ENCODE data around the gene DYNC1H1.
"Not testable (repeated sequence)": the region's sequence is repeated elsewhere in the genome, so short reads cannot be mapped to it uniquely, and the experiment has no call there.

Gene DYNC1H1

GRCh38 chr14:101963656-101964296 lies 597 bp upstream of the DYNC1H1 start:
- Histone ChIP-seq H3K27ac (ENCODE audit: insufficient read depth, low read length, poor library complexity, severe bottlenecking) (no peak overlapping the region), H3K4me1 (ENCODE audit: control insufficient read depth, insufficient read depth, low read length, poor library complexity, severe bottlenecking) (no peaks in the 10 kb centered on the region), H3K9me3 (ENCODE audit: control insufficient read depth, low read length) (no peaks in the 10 kb centered on the region), H3K27me3 (replicated peaks; ENCODE audit: control insufficient read depth, insufficient read depth, low read length, poor library complexity, severe bottlenecking) (no peaks in the 10 kb centered on the region), H3K4me3 (ENCODE audit: insufficient read depth, low read depth, low read length, poor library complexity, severe bottlenecking) (no peak overlapping the region), H3K36me3 (ENCODE audit: control insufficient read depth, insufficient read depth, low read length) (no peaks in the 10 kb centered on the region)
- no peak for DNase-seq

GRCh38 chr14:101965181-101965544 lies 790 bp downstream of the DYNC1H1 start:
- H3K4me3 ChIP-seq (ENCODE audit: insufficient read depth, low read depth, low read length, poor library complexity, severe bottlenecking): peak overlapping the region; percentile 99
- no peaks in the 10 kb centered on the region for H3K27me3 ChIP-seq (replicated peaks; ENCODE audit: control insufficient read depth, insufficient read depth, low read length, poor library complexity, severe bottlenecking)
- H3K27ac ChIP-seq (ENCODE audit: insufficient read depth, low read length, poor library complexity, severe bottlenecking): peak overlapping the region; percentile 82
- no peaks in the 10 kb centered on the region for H3K9me3 ChIP-seq (ENCODE audit: control insufficient read depth, low read length)
- no peaks in the 10 kb centered on the region for H3K4me1 ChIP-seq (ENCODE audit: control insufficient read depth, insufficient read depth, low read length, poor library complexity, severe bottlenecking)
- peak; percentile 33 to 51 (median 39) for DNase-seq
- H3K36me3 ChIP-seq (ENCODE audit: control insufficient read depth, insufficient read depth, low read length): peaks cover 5% of the 10 kb centered on the region

- H3K27me3 ChIP-seq (replicated peaks; ENCODE audit: control insufficient read depth, insufficient read depth, low read length, poor library complexity, severe bottlenecking): no peaks in the 10 kb centered on the region
- peak overlapping the region; percentile 82 for H3K27ac ChIP-seq (ENCODE audit: insufficient read depth, low read length, poor library complexity, severe bottlenecking)
- H3K9me3 ChIP-seq (ENCODE audit: control insufficient read depth, low read length): no peaks in the 10 kb centered on the region
- H3K4me3 ChIP-seq (ENCODE audit: insufficient read depth, low read depth, low read length, poor library complexity, severe bottlenecking): peak overlapping the region; percentile 99
- H3K36me3 ChIP-seq (ENCODE audit: control insufficient read depth, insufficient read depth, low read length): peaks cover 5% of the 10 kb centered on the region
- DNase-seq: no peak
- H3K4me1 ChIP-seq (ENCODE audit: control insufficient read depth, insufficient read depth, low read length, poor library complexity, severe bottlenecking): no peaks in the 10 kb centered on the region
Observed at GRCh38 chr14:101965770-101966722, 1.7 kb downstream of the DYNC1H1 start.

- H3K4me1 ChIP-seq (ENCODE audit: control insufficient read depth, insufficient read depth, low read length, poor library complexity, severe bottlenecking): no peaks in the 10 kb centered on the region
Observed at GRCh38 chr14:101966742-101967141, 2.4 kb downstream of the DYNC1H1 start.

GRCh38 chr14:101968186-101968585 lies 3.8 kb downstream of the DYNC1H1 start:
- Histone ChIP-seq H3K4me3 (ENCODE audit: insufficient read depth, low read depth, low read length, poor library complexity, severe bottlenecking) (no peak overlapping the region), H3K27me3 (replicated peaks; ENCODE audit: control insufficient read depth, insufficient read depth, low read length, poor library complexity, severe bottlenecking) (no peaks in the 10 kb centered on the region), H3K27ac (ENCODE audit: insufficient read depth, low read length, poor library complexity, severe bottlenecking) (no peak overlapping the region), H3K4me1 (ENCODE audit: control insufficient read depth, insufficient read depth, low read length, poor library complexity, severe bottlenecking) (no peaks in the 10 kb centered on the region), H3K36me3 (ENCODE audit: control insufficient read depth, insufficient read depth, low read length) (peaks cover 5% of the 10 kb centered on the region), H3K9me3 (ENCODE audit: control insufficient read depth, low read length) (no peaks in the 10 kb centered on the region)
- no peak for DNase-seq

More at GRCh38 chr14:101966742-101967141, 2.4 kb downstream of the DYNC1H1 start:
- Histone ChIP-seq H3K27ac (ENCODE audit: insufficient read depth, low read length, poor library complexity, severe bottlenecking) (peak overlapping the region; percentile 22), H3K36me3 (ENCODE audit: control insufficient read depth, insufficient read depth, low read length) (peaks cover 5% of the 10 kb centered on the region), H3K9me3 (ENCODE audit: control insufficient read depth, low read length) (no peaks in the 10 kb centered on the region), H3K27me3 (replicated peaks; ENCODE audit: control insufficient read depth, insufficient read depth, low read length, poor library complexity, severe bottlenecking) (no peaks in the 10 kb centered on the region), H3K4me3 (ENCODE audit: insufficient read depth, low read depth, low read length, poor library complexity, severe bottlenecking) (no peak overlapping the region)
- DNase-seq: no peak

GRCh38 chr14:101969481-101969880 lies 5.1 kb downstream of the DYNC1H1 start:
- Histone ChIP-seq H3K4me1 (ENCODE audit: control insufficient read depth, insufficient read depth, low read length, poor library complexity, severe bottlenecking) (no peaks in the 10 kb centered on the region), H3K27ac (ENCODE audit: insufficient read depth, low read length, poor library complexity, severe bottlenecking) (no peak overlapping the region), H3K27me3 (replicated peaks; ENCODE audit: control insufficient read depth, insufficient read depth, low read length, poor library complexity, severe bottlenecking) (no peaks in the 10 kb centered on the region), H3K9me3 (ENCODE audit: control insufficient read depth, low read length) (no peaks in the 10 kb centered on the region), H3K4me3 (ENCODE audit: insufficient read depth, low read depth, low read length, poor library complexity, severe bottlenecking) (no peak overlapping the region), H3K36me3 (ENCODE audit: control insufficient read depth, insufficient read depth, low read length) (peaks cover 5% of the 10 kb centered on the region)
- DNase-seq: no peak

- DNase-seq: no peak
- Histone ChIP-seq H3K4me3 (ENCODE audit: insufficient read depth, low read depth, low read length, poor library complexity, severe bottlenecking) (no peak overlapping the region), H3K9me3 (ENCODE audit: control insufficient read depth, low read length) (no peaks in the 10 kb centered on the region), H3K27me3 (replicated peaks; ENCODE audit: control insufficient read depth, insufficient read depth, low read length, poor library complexity, severe bottlenecking) (no peaks in the 10 kb centered on the region), H3K36me3 (ENCODE audit: control insufficient read depth, insufficient read depth, low read length) (peaks cover 5% of the 10 kb centered on the region), H3K4me1 (ENCODE audit: control insufficient read depth, insufficient read depth, low read length, poor library complexity, severe bottlenecking) (no peaks in the 10 kb centered on the region), H3K27ac (ENCODE audit: insufficient read depth, low read length, poor library complexity, severe bottlenecking) (no peak overlapping the region)
Observed at GRCh38 chr14:101970830-101971400, 6.5 kb downstream of the DYNC1H1 start.

GRCh38 chr14:101971458-101971857 lies 7.1 kb downstream of the DYNC1H1 start:
- H3K27ac ChIP-seq (ENCODE audit: insufficient read depth, low read length, poor library complexity, severe bottlenecking); H3K27me3 ChIP-seq (replicated peaks; ENCODE audit: control insufficient read depth, insufficient read depth, low read length, poor library complexity, severe bottlenecking); DNase-seq; H3K36me3 ChIP-seq (ENCODE audit: control insufficient read depth, insufficient read depth, low read length); H3K4me3 ChIP-seq (ENCODE audit: insufficient read depth, low read depth, low read length, poor library complexity, severe bottlenecking); H3K4me1 ChIP-seq (ENCODE audit: control insufficient read depth, insufficient read depth, low read length, poor library complexity, severe bottlenecking); H3K9me3 ChIP-seq (ENCODE audit: control insufficient read depth, low read length): not testable (repeated sequence)

GRCh38 chr14:101972126-101972866 lies 7.9 kb downstream of the DYNC1H1 start:
- H3K4me1 ChIP-seq (ENCODE audit: control insufficient read depth, insufficient read depth, low read length, poor library complexity, severe bottlenecking): no peaks in the 10 kb centered on the region

More at GRCh38 chr14:101972126-101972866, 7.9 kb downstream of the DYNC1H1 start:
- no peak for DNase-seq
- H3K27me3 ChIP-seq (replicated peaks; ENCODE audit: control insufficient read depth, insufficient read depth, low read length, poor library complexity, severe bottlenecking): no peaks in the 10 kb centered on the region
- no peak overlapping the region for H3K27ac ChIP-seq (ENCODE audit: insufficient read depth, low read length, poor library complexity, severe bottlenecking)
- peaks cover 14% of the 10 kb centered on the region for H3K36me3 ChIP-seq (ENCODE audit: control insufficient read depth, insufficient read depth, low read length)
- no peak overlapping the region for H3K4me3 ChIP-seq (ENCODE audit: insufficient read depth, low read depth, low read length, poor library complexity, severe bottlenecking)
- H3K9me3 ChIP-seq (ENCODE audit: control insufficient read depth, low read length): no peaks in the 10 kb centered on the region
